NCI-H345 treated with DMSO at 0.1 percent for 48 hours (cell line): ENCODE data around the gene ZNF710.
"Not testable (repeated sequence)": the region's sequence is repeated elsewhere in the genome, so short reads cannot be mapped to it uniquely, and the experiment has no call there.

Experiments
- DNase-seq: peaks from one replicate; lab custom pipeline; 2025; ENCODE audit not compliant: unreplicated experiment; lab: John Stamatoyannopoulos, UW

ZNF710 gene

GRCh38 chr15:90058775-90059174, 57.7 kb downstream of the ZNF710 start:
- no peak for DNase-seq

DNA sequence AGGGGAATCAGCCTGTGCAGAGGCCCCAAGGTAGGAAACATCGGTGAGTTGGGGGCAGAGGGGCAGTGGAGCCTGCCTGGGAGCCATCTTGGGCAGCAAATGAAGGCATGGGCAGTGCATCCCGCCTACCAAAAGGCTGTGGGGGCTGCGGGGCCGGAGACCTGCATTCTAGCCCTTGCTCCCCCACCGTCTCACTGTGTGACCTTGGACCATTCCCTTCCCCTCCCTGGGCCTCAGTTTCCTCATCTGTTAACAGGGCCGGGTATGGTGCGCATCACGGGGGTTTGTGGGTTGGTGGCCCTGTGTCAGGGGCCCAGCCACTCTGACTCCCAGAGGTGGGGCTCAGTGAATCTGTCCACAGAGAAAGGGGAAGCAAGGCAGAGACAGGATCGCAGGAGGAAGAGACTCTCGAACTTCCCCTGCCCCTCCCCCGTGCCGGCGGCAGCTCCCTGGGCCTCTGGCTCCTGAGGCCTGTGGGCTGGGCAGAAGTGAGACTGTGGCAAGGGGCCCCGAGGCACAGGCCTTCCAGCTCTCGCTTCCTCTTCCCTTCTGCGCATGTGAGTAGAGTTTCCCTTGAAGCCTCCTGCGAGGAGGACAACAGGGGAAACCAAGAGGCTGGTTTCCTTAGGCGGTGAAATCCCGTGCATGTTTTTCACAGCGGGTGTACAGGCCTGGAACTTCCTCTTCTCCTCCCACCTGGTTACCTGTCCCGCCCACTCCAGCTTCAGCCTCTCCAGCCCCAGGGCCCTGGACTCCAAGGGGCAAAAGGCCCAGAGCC, 58.3 kb downstream of the ZNF710 start:
- no peak for DNase-seq

GRCh38 chr15:90060797-90061196, 59.7 kb downstream of the ZNF710 start:
- DNase-seq = no peak

DNA sequence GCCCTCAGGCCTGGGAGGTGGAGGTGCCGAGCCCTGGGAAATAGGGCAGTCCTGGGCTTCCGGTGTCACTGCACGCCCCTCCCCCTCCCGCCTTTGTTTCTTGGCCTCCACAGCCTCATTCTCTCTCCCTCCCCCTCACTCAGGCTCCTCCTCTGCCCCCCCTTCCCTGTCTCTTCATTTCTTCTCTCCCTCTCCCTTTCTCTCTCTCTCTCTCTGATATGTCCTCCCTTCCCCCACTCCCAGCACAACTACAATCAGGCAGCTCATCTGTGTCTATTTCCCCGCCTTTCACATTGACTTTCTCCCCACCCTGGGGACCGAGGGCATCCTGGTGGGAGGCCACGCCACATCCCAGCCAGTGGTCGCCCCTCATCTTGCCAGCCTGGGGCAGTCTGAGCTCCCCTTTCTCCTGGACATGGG, 60.9 kb downstream of the ZNF710 start:
- peak; percentile 91 for DNase-seq

GRCh38 chr15:90062462-90062932, 61.4 kb downstream of the ZNF710 start:
- peak; percentile 91 for DNase-seq

DNA sequence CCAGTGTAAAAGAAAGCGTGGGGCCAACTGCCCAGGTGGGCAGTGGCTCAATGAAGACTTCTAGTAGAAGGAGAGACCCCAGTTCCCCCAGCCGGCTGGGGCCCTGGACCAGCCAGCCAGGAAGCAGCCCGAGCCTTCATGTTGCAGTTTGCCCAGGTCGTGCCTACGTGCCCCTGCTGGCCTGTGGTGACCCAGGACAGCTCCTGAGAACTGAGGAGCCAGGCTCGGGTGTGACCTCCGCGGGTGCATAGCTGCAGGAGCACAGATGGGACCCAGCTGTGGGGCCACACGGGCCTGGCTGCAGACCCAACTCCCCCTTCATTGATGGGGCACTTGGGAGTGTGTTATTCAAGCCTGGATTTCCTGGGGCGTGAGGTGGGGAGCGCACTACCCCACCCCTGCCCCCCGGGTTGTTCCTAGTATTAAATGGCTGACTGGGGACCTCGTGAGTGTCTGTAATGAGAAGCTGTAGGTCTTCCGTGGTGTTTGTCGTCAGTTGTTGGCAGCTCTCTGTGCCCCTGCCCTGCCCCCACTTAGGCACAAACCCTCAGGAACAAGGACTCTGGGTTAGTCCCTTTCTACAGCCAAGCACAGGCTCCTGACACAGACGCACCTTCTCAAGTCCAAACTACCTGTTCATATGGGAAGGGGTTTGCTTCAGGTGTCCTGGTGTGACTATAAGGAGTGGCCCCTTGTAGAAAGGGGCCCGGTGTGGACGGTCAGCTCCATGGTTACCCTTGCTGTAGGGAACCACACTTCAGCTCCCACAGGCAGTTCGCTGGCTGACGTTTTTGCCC, 62.0 kb downstream of the ZNF710 start:
- no peak for DNase-seq

DNA sequence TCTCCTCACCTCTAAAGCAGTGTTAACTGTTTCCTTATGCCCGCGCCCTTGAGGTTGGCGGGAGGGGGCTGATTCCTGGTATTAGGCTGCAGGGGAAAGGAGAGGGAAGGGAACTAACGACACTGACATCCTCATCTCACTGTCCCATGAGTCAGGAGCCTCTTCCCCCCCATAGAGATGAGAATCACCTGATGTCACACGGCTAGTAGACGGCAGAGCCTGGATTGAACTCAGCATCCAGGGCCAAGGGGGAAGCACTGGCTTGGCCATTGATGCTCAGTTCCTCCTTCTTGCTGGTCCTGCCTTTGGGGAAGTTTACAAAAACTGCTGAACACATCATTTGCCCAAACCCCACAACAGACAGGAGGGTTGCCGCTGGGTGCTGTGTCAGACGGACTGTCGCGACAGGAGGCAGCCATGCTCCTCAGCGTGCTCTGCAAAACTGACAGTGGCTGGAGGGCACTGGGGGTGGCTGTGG, 62.7 kb downstream of the ZNF710 start:
- DNase-seq = no peak

DNA sequence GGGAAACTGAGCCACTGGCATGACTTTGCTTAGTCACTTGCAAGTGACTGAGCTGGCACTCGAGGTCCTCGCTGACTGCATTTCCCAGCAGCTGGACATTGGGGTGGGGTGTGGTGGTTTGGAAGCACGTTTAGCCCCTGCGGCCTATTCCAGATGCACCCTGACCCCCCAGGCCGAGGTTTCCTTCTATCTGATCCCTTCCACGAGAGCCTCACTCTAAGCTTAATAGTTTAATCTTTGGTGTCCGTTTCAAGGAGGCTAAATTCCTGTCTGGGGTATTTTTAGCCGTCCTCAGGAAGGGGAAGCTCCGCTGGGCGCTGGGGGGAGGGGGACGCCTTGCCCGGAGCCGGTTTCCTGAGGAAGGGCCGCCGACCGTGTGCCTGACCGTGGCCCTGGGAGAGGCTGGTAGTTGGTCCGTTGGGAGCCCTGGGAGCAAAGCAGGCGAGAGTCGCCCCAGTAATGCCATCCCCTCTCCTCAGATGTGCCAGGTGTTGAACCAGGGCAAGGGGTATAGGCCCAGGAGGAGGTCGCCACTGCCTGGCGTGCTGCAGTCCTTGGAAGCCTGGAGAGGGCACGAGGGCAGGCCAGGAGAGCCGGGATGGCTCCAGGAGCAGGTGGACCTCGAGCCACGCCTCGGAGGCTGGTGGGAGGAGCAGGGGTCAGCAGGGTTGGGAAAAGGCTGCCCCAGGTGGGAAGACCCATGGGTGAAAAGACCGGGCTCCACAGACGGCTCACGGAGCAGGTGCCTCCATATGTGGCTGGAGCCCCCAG, 64.0 kb downstream of the ZNF710 start:
- DNase-seq = no peak

- no peak for DNase-seq
These were observed 64.5 kb downstream of the ZNF710 start for GRCh38 chr15:90065682-90066049.

DNA sequence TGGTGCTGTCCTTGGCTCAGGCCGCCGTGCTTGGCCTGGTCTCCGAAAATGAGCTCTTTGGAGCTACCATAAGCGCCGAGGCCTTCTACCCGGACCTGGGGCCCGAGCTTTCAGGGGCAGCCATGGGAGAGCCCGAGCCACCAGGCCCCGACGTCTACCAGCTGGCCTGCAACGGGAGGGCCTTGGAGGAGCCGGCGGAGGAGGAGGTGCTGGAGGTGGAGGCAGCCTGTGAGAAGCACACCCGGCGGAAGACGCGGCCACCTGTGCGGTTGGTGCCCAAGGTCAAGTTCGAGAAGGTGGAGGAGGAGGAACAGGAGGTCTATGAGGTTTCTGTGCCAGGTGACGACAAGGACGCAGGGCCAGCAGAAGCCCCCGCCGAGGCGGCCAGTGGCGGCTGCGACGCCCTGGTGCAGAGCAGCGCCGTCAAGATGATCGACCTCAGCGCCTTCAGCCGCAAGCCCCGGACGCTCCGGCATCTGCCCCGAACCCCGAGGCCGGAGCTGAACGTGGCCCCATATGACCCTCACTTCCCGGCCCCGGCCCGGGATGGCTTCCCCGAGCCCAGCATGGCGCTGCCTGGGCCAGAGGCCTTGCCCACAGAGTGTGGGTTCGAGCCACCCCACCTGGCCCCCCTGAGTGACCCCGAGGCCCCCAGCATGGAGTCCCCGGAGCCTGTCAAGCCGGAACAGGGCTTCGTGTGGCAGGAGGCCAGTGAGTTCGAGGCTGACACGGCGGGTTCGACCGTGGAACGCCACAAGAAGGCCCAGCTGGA, 66.2 kb downstream of the ZNF710 start:
- no peak for DNase-seq

DNA sequence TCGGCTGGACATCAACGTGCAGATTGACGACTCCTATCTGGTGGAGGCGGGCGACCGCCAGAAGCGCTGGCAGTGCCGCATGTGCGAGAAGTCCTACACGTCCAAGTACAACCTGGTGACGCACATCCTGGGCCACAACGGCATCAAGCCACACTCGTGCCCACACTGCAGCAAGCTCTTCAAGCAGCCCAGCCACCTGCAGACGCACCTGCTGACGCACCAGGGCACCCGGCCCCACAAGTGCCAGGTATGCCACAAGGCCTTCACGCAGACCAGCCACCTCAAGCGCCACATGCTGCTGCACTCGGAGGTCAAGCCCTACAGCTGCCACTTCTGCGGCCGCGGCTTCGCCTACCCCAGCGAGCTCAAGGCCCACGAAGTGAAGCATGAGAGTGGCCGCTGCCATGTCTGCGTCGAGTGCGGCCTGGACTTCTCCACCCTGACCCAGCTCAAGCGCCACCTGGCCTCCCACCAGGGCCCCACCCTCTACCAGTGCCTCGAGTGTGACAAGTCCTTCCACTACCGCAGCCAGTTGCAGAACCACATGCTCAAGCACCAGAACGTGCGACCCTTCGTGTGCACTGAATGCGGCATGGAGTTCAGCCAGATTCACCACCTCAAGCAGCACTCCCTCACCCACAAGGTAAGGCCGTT, 67.0 kb downstream of the ZNF710 start:
- no peak for DNase-seq

- not testable (repeated sequence) for DNase-seq
These were observed 69.5 kb downstream of the ZNF710 start for GRCh38 chr15:90070623-90071022.

DNA sequence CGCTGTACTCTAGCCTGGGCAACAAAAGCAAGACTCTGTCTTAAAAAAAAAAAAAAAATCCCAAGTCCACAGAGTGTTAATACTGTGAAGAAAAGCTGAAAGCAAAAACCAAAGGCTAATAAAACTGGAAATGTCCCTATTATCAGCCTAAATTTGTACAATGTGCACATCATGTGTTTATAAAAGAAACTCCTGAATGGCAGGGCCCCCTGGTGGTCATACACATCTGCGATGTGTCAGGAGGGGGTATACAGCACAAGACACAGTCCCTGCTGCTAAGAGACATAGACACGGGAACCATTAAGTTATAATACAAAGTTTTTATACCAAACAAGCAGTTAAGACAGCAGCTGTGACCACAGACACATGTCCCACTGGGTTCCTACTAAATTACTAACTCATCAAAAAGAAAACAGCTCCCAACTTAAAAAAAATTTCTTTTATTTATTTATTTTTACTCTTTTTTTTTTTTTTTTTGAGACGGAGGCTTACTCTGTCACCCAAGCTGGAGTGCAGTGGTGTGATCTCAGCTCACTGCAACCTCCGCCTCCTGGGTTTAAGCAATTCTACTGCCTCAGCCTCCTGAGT, 70.2 kb downstream of the ZNF710 start:
- peak; percentile 41 for DNase-seq

- DNase-seq = no peak
These were observed 72.0 kb downstream of the ZNF710 start for GRCh38 chr15:90072978-90073640.

DNA sequence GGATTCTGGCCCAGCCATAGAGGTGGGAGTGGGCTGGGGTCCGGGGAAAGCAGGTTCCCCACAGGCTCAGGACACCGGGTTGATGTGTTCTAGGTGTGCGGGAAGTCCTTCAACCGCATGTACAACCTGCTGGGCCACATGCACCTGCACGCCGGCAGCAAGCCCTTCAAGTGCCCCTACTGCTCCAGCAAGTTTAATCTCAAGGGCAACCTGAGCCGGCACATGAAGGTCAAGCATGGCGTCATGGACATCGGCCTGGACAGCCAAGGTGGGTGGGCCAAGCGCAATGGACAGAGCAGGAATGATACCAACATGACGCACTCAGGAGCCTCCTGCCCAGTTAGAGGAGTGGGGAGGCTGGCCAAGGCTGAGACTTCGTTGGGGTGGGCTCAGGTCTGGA, 72.9 kb downstream of the ZNF710 start:
- no peak for DNase-seq

DNA sequence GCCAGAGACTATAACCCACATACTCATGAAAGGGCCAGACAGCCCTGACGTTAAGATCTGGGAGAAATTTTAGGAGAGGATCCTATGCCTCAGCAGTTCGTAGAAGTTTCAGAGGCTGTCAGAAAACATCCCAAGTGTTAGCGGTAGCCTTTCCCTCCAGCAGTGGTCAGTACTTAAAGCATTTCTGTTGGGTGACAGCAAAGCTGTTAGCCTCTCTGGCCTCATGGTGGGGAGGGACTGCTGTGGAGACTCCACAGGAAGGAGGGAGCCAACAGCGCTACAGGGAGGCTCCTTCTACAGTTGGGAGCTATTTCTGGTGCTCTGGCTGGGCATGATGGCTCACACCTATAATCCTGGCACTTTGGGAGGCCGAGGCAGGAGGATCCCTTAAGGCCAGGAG, 73.8 kb downstream of the ZNF710 start:
- no peak for DNase-seq

GRCh38 chr15:90075420-90076289, 74.5 kb downstream of the ZNF710 start:
- DNase-seq = no peak

DNA sequence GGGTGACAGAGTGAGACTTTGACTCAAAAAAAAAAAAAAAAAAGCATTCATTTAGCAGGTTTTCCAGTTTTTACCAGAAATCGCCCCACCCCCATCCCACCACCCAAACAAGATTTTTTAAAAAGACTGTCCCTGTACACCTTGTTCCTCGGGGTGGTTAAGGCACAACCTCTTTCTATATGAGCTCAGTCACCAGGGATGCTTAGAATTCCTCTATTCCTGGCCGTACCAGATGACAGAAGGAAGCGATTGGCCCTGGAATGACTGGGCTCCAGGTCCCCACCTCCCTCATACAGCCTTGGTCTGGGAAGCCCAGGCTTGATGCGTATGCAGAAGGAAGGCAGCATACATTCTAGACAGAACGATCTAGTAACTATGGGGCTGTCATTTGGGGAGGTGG, 75.6 kb downstream of the ZNF710 start:
- DNase-seq = no peak
